Activated CD8-positive, alpha-beta memory T cell treated with anti-CD3 and anti-CD28 coated beads for 36 hours (primary cell): Measurements from ENCODE around the gene MTRF1L. TPM values are rescaled to one million over a fixed set of nuclear protein-coding genes. Genes with fewer than 3 reads are reported as not detected.
"Not testable (repeated sequence)": the region's sequence is repeated elsewhere in the genome, so short reads cannot be mapped to it uniquely, and the experiment has no call there.

ENCODE experiments used
- CTCF ChIA-PET: fragments of 350-600 bp; sonication (Branson Sonifier 250); formaldehyde crosslinking; loops from one replicate; lab custom pipeline; 2021; ENCODE audit warnings: antibody characterized with exemption; lab: Charles Lee
- POLR2A ChIA-PET: fragments of 350-600 bp; sonication (Branson Sonifier 250); formaldehyde crosslinking; loops from one replicate; lab custom pipeline; 2021; ENCODE audit warnings: antibody characterized with exemption; lab: Charles Lee
- total RNA-seq, 2 experiments: library from RNA; stranded (reverse); gene quantifications; one replicate each; pipeline ENCODE4 v1.2.3, GENCODE V29; 2021

The MTRF1L gene
- total RNA-seq, 2 experiments from 2014 or later: 17.7 to 21.2 TPM

DNA sequence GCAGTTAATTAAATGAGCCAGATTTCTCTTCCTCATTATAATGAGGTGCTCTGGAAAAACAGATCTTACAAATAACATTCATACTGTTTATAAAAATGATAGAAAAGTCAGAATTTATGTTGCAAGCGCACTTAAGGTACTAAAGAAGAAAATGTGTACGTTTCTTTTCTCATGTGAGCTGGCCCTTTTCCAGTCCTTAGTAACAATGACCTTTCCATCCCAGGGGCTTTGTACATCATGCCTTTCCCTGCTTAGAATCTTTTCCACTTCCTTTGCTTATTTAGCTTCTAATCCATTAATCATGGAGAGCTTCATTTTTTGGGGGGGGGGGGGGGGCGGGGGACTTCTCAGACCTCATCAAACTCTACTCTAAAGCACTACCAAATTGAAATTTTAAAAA, 24.5 kb downstream of the MTRF1L start:
- CTCF ChIA-PET: no interaction called here
- POLR2A ChIA-PET: no interaction called here

DNA sequence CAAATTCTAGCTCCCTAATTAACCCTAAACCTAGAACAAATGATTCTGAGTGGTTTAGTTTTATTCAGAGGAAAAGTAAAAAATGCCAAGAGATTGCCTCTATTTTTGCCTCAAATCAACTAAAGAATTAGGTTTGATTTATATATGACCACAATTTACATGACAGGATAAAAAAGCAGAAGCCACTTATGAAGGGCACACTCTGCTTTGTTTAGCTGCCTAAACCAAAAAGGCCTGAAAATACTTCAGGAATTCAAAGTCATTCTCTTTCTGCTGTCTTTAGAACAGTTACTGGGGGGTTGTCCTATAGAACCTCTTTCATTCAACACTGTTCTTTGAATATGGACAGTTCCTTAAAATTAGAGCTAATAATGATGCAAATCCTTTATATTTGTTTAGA, 25.0 kb downstream of the MTRF1L start:
- POLR2A ChIA-PET: no interaction called here
- CTCF ChIA-PET: no interaction called here

DNA sequence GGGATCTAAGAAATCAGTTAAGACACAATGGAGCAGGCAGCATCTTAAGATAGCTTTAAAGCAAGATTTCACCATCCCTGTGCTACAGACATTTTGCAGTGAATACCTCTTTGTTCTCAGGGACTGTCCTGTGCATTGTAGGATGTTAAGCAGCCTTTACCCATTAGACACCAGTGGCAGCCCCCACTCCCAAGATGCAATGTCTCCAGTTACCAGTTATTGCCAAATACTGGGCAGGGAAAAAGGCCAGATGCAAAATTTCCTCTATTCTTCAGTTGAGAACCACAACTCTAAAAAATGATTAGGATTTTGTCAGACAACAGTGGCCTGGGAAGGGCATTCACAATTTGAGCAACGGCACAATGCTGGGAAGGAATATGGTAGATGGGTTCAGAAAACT, 25.8 kb downstream of the MTRF1L start:
- POLR2A ChIA-PET: no interaction called here
- CTCF ChIA-PET: no interaction called here

DNA sequence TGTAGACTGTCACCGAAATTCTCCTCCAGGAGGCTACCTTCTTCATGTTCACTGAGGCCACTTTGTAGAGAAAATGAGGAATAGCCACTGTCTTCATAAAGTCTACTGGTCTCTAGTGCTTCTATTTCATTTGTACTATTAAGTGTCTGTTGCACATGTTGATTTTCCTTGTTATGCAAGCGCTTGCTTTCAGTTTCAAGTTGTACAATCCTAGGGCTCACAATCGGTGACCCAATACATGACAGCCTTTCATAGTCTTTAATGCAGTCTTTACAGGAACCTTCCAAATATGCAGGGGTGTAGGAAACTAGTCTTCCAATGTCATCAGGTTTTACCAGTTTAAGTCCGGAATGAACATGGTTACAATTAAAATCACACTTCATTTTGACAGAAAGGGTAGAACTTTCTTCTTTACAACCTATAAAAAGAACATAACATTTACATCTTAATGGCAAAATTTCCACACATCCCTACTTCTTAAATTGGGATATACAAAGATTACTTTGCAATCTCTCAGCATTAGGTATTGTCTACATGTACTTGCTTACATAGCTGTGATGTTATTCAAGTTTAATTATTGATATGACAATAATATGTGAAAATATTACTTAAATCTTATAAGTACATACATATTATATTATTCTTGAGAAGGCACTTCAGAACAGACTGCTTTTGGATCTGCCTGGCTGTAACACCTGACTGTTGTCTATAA, 27.1 kb downstream of the MTRF1L start:
- POLR2A ChIA-PET: no interaction called here
- CTCF ChIA-PET: no interaction called here

DNA sequence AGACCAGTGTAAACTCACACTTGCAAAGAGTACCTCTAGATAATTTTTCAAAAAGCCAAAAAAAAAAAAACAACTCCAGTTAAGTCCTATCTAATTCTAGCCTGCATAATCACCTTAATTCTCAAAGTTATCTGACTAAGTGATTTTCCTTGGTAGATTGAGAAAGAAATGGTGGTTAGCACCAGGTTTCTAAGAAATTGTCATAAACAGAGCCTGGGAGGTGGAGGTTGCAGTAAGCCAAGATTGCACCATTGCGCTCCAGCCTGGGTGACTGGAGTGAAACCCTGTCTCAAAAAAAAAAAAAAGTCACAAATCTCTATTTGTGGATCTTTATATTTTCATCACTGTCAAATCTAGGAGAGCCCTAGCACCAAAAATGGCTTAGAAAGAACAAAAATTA, 28.6 kb downstream of the MTRF1L start:
- ChIA-PET CTCF (interaction anchor here (0.9 kb wide), 1 partner anchor 9 kb away, joined by 3 read pairs; the partner anchor contains the start of gene FBXO5), POLR2A (interaction anchor here (0.7 to 1.4 kb wide), 2 partner anchors 9 to 1799 kb away, joined by 5 to 6 read pairs; partner anchors contain the start of gene FBXO5)

DNA sequence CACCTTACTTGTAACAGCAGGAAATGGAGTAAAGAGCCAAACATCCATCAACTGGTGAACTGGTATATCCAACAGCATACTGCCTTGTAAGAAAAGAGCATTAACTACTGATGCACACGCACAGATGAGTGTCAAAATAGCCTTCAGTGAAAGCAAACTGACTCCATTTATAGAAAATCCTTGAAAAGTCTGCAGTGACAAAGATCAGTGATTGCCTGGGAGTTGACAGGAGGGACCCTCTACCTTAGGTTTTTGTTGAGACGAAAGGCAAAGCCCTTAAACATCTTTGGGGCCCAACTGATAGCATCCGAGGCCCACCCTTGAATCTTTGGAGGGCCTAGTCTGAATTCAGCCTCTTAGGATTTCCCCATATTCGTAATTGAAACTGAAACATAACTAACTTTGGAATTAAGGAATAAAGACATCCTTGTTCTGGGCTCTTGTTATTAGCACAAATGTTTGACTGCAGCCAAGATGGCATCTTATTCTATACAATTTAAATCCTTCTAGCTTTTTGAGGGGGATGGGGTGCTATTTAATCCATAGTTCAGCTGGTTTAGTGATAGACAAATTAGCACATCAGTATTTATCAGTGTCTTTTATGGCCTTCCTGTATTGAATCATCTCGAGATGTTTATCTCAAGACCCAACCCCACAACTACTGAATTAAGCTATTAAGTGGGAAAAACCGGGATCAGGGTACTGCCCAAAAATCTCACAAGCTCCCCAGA, 32.7 kb downstream of the MTRF1L start:
- ChIA-PET CTCF (no interaction called here), POLR2A (no interaction called here)

DNA sequence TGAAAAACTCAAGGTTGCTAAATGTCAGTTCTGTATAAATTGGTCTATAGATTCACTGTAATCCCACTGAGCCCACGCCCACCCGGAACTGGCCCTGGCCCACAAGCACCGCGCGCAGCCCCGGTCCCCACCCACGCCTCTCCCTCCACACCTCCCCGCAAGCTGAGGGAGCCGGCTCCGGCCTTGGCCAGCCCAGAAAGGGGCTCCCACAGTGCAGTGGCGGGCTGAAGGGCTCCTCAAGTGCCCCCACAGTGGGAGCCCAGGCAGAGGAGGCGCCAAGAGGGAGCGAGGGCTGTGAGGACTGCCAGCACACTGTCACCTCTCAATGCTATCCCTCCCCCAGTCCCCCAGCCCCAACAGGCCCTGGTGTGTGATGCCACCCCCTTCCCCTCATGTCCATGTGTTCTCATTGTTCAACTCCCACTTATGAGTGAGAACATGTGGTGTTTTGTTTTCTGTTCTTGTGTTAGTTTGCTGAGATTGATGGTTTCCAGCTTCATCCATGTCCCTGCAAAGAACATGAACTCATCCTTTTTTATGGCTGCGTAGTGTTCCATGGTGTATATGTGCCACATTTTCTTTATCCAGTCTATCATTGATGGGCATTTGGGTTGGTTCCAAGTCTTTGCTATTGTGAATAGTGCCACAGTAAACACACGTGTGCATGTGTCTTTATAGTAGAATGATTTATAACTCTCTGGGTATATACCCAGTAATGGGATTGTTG, 36.2 kb downstream of the MTRF1L start:
- CTCF ChIA-PET, POLR2A ChIA-PET: not testable (repeated sequence)

DNA sequence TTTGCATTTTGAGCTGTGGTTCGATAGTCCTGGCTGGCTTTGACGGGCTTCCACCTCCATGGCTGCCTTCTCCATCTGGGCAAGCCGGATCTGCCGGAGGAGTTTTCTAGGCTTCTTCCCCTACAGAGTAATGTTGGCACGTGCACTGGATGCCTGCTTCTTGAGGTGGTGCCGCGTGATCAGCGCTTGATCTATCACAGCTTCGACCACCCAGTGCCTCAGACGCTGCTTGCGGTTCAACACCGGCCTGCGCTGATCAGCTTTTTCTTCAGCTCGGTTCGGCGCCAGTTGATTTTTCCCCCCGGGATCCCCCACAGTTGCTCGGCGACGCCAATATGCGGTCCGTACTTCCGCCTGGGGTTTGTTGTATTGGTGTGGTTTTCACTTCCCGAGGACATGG, 43.2 kb downstream of the MTRF1L start:
- POLR2A ChIA-PET: no interaction called here
- CTCF ChIA-PET: no interaction called here

DNA sequence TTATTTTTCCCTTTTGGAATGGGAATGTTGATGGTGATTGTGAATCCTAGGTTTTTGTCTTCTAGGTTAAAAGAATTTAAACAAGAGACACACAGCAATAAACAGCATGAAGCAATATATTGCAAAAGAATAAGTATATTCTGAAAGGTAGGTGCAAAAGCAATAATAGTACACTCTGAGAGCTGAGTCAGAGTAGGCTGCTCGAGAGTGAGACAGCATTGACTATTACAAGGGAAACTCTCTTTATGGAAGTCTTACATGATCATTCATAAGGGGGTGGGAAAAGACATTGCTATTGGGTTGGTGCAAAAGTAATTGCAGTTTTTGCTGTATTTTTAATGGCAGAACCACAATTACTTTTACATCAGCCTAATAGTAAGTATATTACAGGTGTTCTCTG, 44.7 kb downstream of the MTRF1L start:
- POLR2A ChIA-PET: no interaction called here

DNA sequence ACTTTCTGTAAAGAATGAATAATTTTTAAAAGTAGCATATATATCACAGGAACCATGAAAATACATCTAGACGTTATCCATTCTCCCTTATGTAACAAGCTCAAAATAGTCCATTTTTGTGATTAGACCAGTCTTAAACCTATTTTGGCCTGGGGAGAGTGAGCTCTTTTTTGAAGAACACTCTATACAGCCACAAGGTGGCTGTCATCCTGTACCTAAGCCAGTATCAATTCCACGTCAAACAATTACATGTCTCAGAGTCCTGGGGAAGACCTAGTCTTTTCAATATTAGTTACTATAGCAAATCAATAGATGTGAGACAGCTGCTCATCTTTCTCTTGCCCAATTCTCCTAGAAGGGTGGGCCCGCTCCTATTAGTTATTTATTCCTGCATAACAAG, 48.1 kb downstream of the MTRF1L start:
- CTCF ChIA-PET: interaction anchor here (1.4 to 1.5 kb wide), 2 partner anchors 71 to 90 kb away, joined by 3 read pairs; no protein-coding TSS in a partner anchor
- POLR2A ChIA-PET: no interaction called here

More for the DNA sequence above, 44.7 kb downstream of the MTRF1L start:
- CTCF ChIA-PET: interaction anchor here (1.3 kb wide), 1 partner anchor 10 kb away, joined by 3 read pairs; no protein-coding TSS in a partner anchor

DNA sequence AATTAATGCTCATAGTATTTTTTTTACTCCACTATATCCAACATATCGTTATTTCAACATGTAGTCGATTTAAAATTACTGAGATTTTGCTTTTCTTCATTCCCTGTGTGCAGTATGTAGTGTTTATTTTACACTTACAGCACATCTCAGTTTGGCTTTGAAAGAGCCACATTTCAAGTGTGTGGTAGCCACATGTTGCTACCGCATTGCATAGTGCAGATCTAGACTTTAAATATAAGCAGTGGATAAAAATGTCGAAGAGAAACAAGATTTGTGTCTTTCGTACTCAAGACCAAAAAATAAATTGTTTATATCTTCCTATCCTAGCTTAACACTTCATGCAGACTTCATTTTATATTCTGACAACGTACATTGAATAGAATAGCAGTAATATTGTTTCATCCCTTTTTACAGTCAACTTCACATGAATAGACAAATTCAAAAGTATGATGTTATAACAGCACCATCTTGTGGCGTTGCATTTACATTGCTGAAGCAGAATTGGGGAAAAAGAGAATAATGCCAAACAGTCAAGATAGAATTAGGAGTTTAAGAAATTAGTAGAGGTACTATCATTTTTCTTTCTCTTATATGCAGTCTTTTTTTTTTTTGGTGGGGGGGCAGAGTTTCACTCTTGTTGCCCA, 49.5 kb downstream of the MTRF1L start:
- POLR2A ChIA-PET: no interaction called here
- CTCF ChIA-PET: interaction anchor here (0.7 to 1.5 kb wide), 3 partner anchors 12 to 263 kb away, joined by 3 to 4 read pairs (median 3); no protein-coding TSS in a partner anchor

DNA sequence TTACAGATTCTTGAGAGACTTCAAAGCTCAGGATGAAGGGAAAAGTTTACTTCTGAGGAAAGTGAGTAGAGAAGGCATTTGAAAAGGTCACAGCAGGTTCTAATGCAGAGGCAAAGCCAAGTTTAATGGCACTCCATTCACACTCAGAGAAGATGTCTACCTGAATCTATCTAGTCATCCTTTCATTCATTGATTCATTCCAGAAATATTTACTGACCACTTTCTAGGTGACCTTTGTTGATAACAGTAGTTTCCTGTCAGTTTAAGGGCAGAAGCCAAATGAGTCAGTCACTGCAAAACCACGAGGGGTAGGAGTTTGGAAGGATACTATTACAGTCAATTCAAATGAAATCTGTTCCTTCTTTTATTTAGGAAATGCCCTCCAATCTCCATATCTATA, 50.5 kb downstream of the MTRF1L start:
- CTCF ChIA-PET: no interaction called here
- POLR2A ChIA-PET: no interaction called here

DNA sequence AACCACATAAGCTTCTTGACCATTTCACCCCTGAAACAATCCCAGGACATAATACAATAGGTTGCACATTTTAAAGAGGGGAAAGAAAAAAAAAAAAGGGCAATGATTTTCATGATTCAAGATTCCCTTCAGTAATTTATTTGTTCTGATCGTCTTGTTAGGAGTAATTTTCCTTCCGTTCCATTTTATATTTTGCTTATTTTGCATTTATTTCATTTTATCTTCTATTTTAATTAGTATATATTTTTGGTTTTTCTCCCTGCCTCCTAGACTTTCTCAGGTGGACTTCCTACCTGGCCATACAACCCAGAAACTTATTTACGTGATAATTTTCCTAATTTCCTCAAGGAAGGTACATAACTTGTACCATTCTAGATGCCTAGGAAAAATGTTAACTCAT, 52.3 kb downstream of the MTRF1L start:
- CTCF ChIA-PET: interaction anchor here (1.4 kb wide), 1 partner anchor 25 kb away, joined by 3 read pairs; no protein-coding TSS in a partner anchor
- POLR2A ChIA-PET: no interaction called here

DNA sequence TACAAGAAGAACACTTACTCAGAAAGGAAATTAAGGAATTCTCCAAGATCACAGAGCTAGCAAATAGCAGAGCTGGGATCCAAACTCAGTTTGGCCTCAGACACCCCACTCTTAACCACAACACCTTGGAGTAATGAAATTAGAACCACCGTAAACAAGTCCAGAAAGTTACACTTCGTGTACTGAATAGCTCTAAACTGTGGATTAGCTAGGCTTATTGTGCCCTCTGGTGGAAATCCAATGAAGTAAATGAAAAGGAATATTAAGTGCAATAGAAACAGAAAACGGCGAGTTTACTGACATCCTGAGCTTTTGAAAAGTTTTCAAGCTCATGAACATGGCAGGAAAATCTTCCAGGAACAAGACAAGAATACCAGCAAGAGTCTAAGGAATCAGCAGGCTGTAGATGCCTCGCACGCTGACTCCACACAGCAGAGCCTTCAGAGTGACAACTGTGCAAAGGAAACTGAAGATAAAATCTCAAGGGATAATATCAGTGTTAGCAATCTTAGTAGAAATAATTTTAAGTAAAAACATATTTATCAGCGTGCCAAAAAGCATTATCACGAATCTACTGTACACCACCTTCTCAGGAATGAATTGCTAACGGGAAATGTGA, 54.2 kb downstream of the MTRF1L start:
- ChIA-PET POLR2A (no interaction called here), CTCF (interaction anchor here (0.6 to 1.0 kb wide), 4 partner anchors 9 to 396 kb away, joined by 3 read pairs; no protein-coding TSS in a partner anchor)

DNA sequence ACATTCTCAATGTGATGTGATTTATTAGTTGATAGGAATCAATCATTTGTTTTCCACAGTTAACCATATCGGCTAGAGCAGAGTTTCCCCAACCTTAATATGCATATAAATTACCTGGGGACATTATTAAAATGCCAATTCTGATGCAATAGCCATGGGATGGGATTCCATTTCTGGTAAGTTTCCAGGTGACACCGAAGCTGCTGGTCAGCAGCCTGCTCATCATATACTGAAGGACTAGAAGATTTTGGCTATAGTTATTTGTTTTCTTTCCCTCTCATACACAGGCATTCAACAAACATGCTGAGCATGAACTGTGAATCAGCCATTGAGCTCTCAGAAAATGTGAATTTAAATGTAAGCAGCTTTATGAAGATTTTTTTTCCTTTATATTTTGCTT, 55.5 kb downstream of the MTRF1L start:
- ChIA-PET CTCF (interaction anchor here (0.6 kb wide), 1 partner anchor 670 kb away, joined by 3 read pairs; no protein-coding TSS in a partner anchor), POLR2A (no interaction called here)

DNA sequence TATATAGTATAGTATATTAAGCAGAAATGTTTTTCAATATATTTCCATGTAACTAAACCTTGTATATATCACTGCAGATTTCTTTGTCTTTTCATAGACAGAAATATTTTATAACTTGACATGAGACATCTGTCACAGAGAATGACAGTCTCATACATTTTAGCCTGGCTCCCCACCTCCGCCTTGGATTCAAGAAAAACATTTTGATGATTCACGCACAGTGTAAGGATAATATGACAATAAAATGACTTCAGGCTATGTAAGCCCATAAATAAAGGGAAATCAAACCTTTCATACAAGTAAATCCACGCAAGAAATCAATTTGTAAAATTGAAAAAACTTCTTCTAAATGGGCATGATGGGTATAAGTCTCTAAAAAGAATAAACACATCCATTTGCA, 56.0 kb downstream of the MTRF1L start:
- POLR2A ChIA-PET: no interaction called here
- CTCF ChIA-PET: no interaction called here

DNA sequence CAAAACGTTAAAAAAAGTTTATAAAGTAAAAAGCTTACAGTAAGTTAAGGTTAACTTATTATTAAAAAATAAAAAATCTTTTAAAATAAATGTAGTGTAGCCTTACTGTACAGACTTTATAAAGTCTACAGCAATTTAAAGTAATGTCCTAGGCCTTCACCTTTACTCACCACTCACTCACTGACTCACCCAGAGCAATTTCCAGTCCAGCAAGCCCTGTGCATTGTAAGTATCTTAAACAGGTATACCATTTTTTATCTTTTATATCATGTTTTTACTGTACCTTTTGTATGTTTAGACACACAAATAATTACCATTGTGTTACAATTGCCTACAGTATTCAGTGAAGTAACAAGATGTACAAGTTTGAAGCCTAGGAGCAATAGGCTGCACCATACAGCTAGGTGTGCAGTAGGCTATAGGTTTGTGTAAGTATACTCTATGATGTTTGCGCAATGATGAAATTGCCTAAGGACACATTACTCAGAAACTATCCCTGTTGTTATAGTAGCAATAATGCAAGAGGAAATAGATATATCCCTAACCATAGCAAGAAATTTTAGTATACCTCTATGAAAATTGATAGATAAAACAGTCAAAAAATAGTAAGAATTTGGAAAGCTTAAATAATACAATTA, 59.1 kb downstream of the MTRF1L start:
- ChIA-PET CTCF (no interaction called here), POLR2A (interaction anchor here (0.6 kb wide), 1 partner anchor 781 kb away, joined by 3 read pairs; no protein-coding TSS in a partner anchor)

DNA sequence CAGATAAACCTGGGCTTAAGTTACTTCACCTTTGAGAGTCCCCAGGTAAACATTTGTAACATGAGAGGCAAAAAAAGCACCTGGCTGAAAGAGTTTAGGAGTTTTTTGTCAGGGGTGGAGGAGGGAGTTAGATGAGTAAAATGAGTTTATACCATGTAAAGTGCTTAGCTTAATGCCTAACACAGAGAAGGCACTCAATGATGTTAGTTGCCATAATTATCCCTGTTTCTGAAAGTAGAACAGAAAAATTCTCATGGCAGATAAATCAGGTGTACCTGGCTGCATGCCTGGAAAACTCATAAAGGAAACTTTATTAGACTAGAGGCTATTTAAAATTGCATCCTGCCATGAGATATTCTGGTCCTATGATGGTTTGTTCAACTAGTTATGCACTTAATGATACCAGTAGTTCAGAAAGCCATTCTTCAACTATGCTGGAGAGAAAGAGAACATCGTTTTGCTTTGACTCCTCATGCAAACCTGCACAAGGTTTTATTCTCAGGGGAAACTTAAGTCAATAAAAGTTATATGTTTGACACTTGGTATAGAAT, 60.1 kb downstream of the MTRF1L start:
- POLR2A ChIA-PET: interaction anchor here (0.6 kb wide), 1 partner anchor 780 kb away, joined by 3 read pairs; no protein-coding TSS in a partner anchor

More for the DNA sequence above, 60.1 kb downstream of the MTRF1L start:
- CTCF ChIA-PET: no interaction called here
